PC-9 (cell line): ENCODE results near the gene PLD5. TPM values are rescaled to one million over a fixed set of nuclear protein-coding genes. Genes with fewer than 3 reads are reported as not detected.
"Not testable (repeated sequence)": the region's sequence is repeated elsewhere in the genome, so short reads cannot be mapped to it uniquely, and the experiment has no call there.

ENCODE experiments used
- BruUV-seq: library from RNA; stranded (reverse); fragments of 400-500 nt; replicated peaks from 2 replicates; lab custom pipeline; 2021; lab: Mats Ljungman, UMichigan
- CTCF ChIA-PET: fragments of 300-600 bp; sonication (Branson Sonifier 250); formaldehyde crosslinking; loops from one replicate; lab custom pipeline; 2022; ENCODE audit warnings: antibody characterized with exemption; lab: Charles Lee
- POLR2A ChIA-PET: fragments of 300-600 bp; sonication (Branson Sonifier 250); formaldehyde crosslinking; loops from one replicate; lab custom pipeline; 2022; ENCODE audit warnings: antibody characterized with exemption; ENCODE audit not compliant: unreplicated experiment; lab: Charles Lee
- DNase-seq, 2 experiments: peaks; one replicate each; pipeline versions ENCODE4 v3.0.0 to v3.0.0-alpha.2; 2015 to 2022; ENCODE audit warnings: mixed read lengths in 1 of 2
- H2AFZ ChIP-seq: fragments of 200-600 bp; sonication (generic); 2 replicates; pipeline ENCODE4 v1.8.1; 2017; ENCODE audit warnings: antibody characterized with exemption
- H3F3A ChIP-seq: fragments of 200-600 bp; sonication (generic); 2 replicates; pipeline ENCODE4 v1.8.1; 2017; ENCODE audit warnings: antibody characterized with exemption, mild to moderate bottlenecking, low read depth; ENCODE audit not compliant: insufficient read depth
- H3K27ac ChIP-seq: fragments of 200-600 bp; sonication (generic); 2 replicates; pipeline ENCODE4 v1.6.1; 2016; ENCODE audit warnings: mixed run types
- H3K27me3 ChIP-seq: fragments of 200-600 bp; sonication (generic); 2 replicates; pipeline ENCODE4 v1.6.1; 2016; ENCODE audit warnings: low read depth, mixed run types; ENCODE audit not compliant: insufficient read depth
- H3K36me3 ChIP-seq: fragments of 200-600 bp; sonication (generic); 2 replicates; pipeline ENCODE4 v1.6.1; 2016; ENCODE audit warnings: low read depth, mixed run types
- H3K4me1 ChIP-seq: fragments of 200-600 bp; sonication (generic); replicated peaks from 2 replicates; pipeline ENCODE4 v1.6.1; 2016; ENCODE audit warnings: mixed run types; ENCODE audit not compliant: insufficient read depth
- H3K4me2 ChIP-seq: fragments of 200-600 bp; sonication (generic); 2 replicates; pipeline ENCODE4 v1.6.1; 2017; ENCODE audit warnings: mixed run types
- H3K4me3 ChIP-seq: fragments of 200-600 bp; sonication (generic); 2 replicates; pipeline ENCODE4 v1.6.1; 2016; ENCODE audit warnings: mixed run types
- H3K79me2 ChIP-seq: fragments of 200-600 bp; sonication (generic); 2 replicates; pipeline ENCODE4 v1.6.1; 2017; ENCODE audit warnings: low read depth, mixed run types
- H3K9me2 ChIP-seq: fragments of 200-600 bp; sonication (generic); 2 replicates; pipeline ENCODE4 v1.8.1; 2017; ENCODE audit warnings: mild to moderate bottlenecking; ENCODE audit not compliant: insufficient read depth
- H3K9me3 ChIP-seq: fragments of 200-600 bp; sonication (generic); 2 replicates; pipeline ENCODE4 v1.8.1; 2016; ENCODE audit warnings: low read depth; ENCODE audit not compliant: insufficient read depth
- H4K20me1 ChIP-seq: fragments of 200-600 bp; sonication (generic); 2 replicates; pipeline ENCODE4 v1.8.1; 2017; ENCODE audit not compliant: insufficient read depth
- CTCF ChIP-seq: fragments of 200-600 bp; sonication (generic); conservative IDR thresholded peaks from 2 replicates; pipeline ENCODE4 v1.6.1; 2017; ENCODE audit warnings: mixed run types, antibody characterized with exemption, mild to moderate bottlenecking, moderate library complexity
- EZH2 ChIP-seq: fragments of 200-600 bp; sonication (generic); IDR thresholded peaks from 2 replicates; pipeline ENCODE4 v1.8.0; 2017; ENCODE audit warnings: antibody characterized with exemption, low read depth
- intact Hi-C: fragments of 100-400 bp; cut with micrococcal nuclease; formaldehyde crosslinking; loops from one replicate; pipeline ENCODE4 v1.10.0; 2022; ENCODE audit not compliant: unreplicated experiment
- total RNA-seq: library from RNA; stranded (reverse); gene quantifications from 2 replicates; pipeline ENCODE4 v1.2.3, GENCODE V29; 2021

PLD5 gene
- total RNA-seq, 1 experiment from 2014 or later: not detected

GRCh38 chr1:242267004-242267403, 257.5 kb downstream of the PLD5 start:
- H2AFZ ChIP-seq, H3F3A ChIP-seq, H3K4me2 ChIP-seq, H3K4me1 ChIP-seq, intact Hi-C loops, BruUV-seq, H3K27ac ChIP-seq, H3K79me2 ChIP-seq, H4K20me1 ChIP-seq, DNase-seq, H3K36me3 ChIP-seq, H3K4me3 ChIP-seq, POLR2A ChIA-PET, H3K9me2 ChIP-seq, H3K9me3 ChIP-seq, CTCF ChIA-PET, H3K27me3 ChIP-seq: not testable (repeated sequence)

GRCh38 chr1:242264419-242264818, 260.1 kb downstream of the PLD5 start:
- H3F3A ChIP-seq, H3K9me3 ChIP-seq, intact Hi-C loops, DNase-seq, H3K79me2 ChIP-seq, H3K36me3 ChIP-seq, H3K4me1 ChIP-seq, POLR2A ChIA-PET, H2AFZ ChIP-seq, H3K27me3 ChIP-seq, H3K9me2 ChIP-seq, H3K4me3 ChIP-seq, CTCF ChIA-PET, BruUV-seq, H3K4me2 ChIP-seq, H3K27ac ChIP-seq, H4K20me1 ChIP-seq: not testable (repeated sequence)

GRCh38 chr1:242245255-242245654, 279.2 kb downstream of the PLD5 start:
- Histone ChIP-seq H3K27me3 (peaks cover 7% of the 10 kb centered on the region), H3K9me2 (no peaks in the 10 kb centered on the region), H3F3A (no peaks in the 10 kb centered on the region), H3K4me1 (no peaks in the 10 kb centered on the region), H3K4me2 (no peak overlapping the region), H3K4me3 (no peak overlapping the region), H2AFZ (no peak overlapping the region; the same call in 1 of the 2 replicates), H4K20me1 (no peaks in the 10 kb centered on the region; the same call in 1 of the 2 replicates), H3K36me3 (no peaks in the 10 kb centered on the region), H3K27ac (no peak overlapping the region), H3K79me2 (no peaks in the 10 kb centered on the region), H3K9me3 (no peaks in the 10 kb centered on the region)
- POLR2A ChIA-PET: no interaction called here
- no peak for DNase-seq
- TF ChIP-seq CTCF: no peak
- TF ChIP-seq EZH2: no peak
- BruUV-seq: no TSS peak
- intact Hi-C loops: no loop called here
- CTCF ChIA-PET: no interaction called here

- Histone ChIP-seq H3K4me1 (no peaks in the 10 kb centered on the region), H3K36me3 (no peaks in the 10 kb centered on the region), H3K27me3 (peaks cover 16% of the 10 kb centered on the region), H2AFZ (no peak overlapping the region), H3K4me3 (no peak overlapping the region), H3K4me2 (no peak overlapping the region), H3K9me2 (no peaks in the 10 kb centered on the region), H3F3A (no peaks in the 10 kb centered on the region), H3K79me2 (no peaks in the 10 kb centered on the region), H4K20me1 (no peaks in the 10 kb centered on the region; the same call in 1 of the 2 replicates), H3K9me3 (no peaks in the 10 kb centered on the region), H3K27ac (no peak overlapping the region)
- ChIA-PET CTCF (no interaction called here), POLR2A (no interaction called here)
- BruUV-seq: no TSS peak
- no peak for DNase-seq
- TF ChIP-seq CTCF: no peak
- no peak for TF ChIP-seq EZH2
- intact Hi-C loops: no loop called here
Observed at GRCh38 chr1:242243472-242243871, 281.0 kb downstream of the PLD5 start.
